Measurements from ENCODE around the gene LMNA.
A peak's percentile ranks its signal among the peaks of the same experiment; 100 is the strongest.
"Not testable (repeated sequence)": the region's sequence is repeated elsewhere in the genome, so short reads cannot be mapped to it uniquely, and the experiment has no call there.

The LMNA gene

DNA sequence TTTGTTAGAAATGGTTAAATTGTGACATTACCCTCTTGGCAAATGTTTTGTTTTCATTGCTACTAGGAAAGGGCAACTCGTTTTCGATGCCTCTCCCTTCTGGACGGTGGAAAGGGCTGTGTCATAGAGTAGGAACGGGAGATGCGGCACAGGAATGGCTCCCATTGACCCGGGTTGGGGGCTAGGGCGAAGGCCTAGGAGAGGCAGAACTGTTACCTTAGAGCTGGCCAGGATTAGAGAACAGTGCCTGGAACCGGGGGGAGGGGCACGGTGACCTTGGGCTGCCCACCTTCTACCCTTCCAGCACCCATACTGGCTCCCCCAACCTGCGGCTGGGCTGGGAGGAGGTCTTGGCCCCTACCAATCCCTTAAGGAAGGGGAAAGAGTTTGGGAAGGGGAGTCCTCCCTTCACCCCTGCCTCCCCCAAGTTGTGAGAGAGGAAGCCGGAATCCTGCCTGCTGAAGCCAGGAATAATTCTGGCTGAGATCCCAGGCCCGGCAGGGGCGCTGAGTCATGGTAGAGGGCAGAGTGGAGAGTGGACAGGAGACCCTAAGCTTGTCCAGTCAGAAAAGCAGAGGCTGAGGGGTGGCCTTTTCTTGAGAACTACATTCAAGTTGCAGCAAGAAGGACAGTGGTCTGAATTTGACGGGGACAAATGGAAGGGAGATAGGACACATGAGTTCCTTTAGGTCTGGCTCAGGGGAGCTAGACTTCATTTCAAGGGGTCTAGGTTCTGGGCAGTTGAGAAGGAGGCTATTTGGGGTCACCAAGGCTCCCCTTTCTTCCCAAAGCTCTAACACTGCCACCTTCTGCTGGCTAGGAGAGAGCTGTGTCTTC lies 8.2 kb downstream of the LMNA start:
- Mint-ChIP-seq H3K36me3 (ENCODE audit: insufficient read depth) (peaks cover 70% of the 10 kb centered on the region), H3K27me3 (no peaks in the 10 kb centered on the region), H3K9me3 (no peaks in the 10 kb centered on the region), H3K4me1 (peaks cover 72% of the 10 kb centered on the region), H3K27ac (ENCODE audit: low read depth) (peak overlapping the region; percentile 97), H3K4me3 (peak overlapping the region; percentile 44)
- ATAC-seq (replicated peaks; ENCODE audit: extremely low read depth, poor library complexity, severe bottlenecking): no peak
- DNase-seq (ENCODE audit: low spot score in 2 of 2): no peak

DNA sequence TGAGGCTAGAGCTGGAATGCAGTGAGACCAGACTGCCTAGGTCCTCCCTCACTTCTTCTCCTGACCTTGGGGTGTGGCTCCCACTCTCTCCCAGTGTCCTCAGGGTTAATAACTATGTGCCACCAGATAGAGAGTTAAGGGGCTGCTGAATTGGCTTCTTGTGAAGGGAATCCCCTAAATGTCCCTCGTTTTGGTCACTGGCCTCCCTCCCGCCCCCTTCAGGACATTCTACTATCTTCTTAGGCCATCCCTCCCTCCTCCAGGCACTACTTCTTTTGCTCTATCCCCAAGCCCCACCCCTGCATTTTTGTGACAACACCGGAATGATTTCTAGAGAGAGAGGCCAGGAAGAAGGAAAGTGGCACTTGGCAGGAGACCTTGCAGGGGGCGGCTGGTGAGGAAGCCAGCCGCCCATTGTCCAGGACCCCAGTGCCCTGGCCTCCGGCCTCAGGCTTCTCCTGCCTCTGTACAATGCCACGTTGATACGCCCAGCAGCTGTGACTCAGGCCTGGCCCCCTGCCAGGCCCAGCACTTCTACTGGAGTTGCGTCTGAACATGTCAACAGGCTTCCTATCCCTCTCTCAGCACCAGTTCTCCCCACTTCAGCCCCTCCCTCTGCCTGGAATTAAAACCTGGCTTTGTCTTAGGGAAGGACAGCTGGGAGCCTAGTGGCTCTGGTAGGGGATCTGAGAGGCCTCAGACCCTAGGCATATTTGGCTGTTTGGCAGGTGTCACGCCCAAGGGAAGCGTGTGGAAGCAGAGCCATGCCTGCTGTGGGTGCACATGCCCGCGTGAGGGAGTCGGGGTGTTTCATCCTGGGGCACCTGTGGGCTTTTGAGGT lies 9.1 kb downstream of the LMNA start:
- H3K9me3 Mint-ChIP-seq: no peaks in the 10 kb centered on the region
- H3K4me3 Mint-ChIP-seq: peak overlapping the region; percentile 44
- H3K27me3 Mint-ChIP-seq: no peaks in the 10 kb centered on the region
- ATAC-seq (replicated peaks; ENCODE audit: extremely low read depth, poor library complexity, severe bottlenecking) (no peak), DNase-seq (ENCODE audit: low spot score in 2 of 2) (peak in 1 of 2 donors; percentile 38)
- H3K4me1 Mint-ChIP-seq: peaks cover 70% of the 10 kb centered on the region
- peak overlapping the region; percentile 97 for H3K27ac Mint-ChIP-seq (ENCODE audit: low read depth)
- peaks cover 69% of the 10 kb centered on the region for H3K36me3 Mint-ChIP-seq (ENCODE audit: insufficient read depth)

DNA sequence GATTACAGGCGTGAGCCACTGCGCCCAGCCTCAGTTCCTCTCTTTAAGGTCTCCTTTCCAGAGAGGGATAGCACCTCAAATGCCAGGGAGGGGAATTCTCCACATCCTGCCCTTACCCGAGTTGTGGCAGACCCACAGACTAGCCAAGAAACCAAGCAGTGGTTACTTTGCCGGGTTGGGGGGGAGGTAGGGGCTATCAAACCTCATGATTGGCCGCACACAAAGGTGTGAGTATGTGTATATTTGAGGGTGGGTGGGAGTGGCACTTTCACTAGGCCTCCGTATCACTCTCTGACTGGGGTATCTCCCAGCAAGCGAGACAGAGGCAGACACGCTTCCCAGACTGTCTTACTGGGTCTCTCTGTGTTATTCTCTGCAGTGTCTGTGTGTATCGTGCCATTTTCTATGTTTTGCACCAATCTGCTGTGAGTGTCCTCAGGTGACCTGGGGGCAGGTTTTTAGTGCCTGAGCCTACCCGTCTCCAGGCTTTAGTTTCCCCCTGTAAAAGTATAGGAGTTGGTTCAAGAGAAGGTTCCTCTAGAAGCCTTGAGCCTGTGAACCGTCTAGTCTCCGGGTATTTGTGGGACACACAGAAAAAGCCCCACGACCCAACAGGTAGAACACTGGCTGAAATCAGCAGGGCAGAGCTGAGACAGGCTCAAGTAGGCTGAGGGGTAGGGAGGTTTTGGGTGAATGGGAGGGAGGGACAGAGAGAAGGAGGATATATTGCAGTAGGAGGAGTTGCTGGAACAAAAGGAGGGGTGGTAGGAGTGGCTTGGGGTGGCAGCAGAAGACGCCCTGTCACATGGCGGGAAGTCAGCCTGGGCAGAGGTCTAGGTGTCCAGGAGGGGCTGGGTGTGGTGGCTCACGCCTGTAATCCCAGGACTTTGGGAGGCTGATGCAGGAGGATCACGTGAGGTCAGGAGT lies 10.3 kb downstream of the LMNA start:
- peak overlapping the region; percentile 97 for H3K27ac Mint-ChIP-seq (ENCODE audit: low read depth)
- DNase-seq (ENCODE audit: low spot score in 2 of 2) (peak in 1 of 2 donors; percentile 48), ATAC-seq (replicated peaks; ENCODE audit: extremely low read depth, poor library complexity, severe bottlenecking) (peak; percentile 37)
- peaks cover 66% of the 10 kb centered on the region for H3K36me3 Mint-ChIP-seq (ENCODE audit: insufficient read depth)
- peaks cover 72% of the 10 kb centered on the region for H3K4me1 Mint-ChIP-seq
- no peaks in the 10 kb centered on the region for H3K9me3 Mint-ChIP-seq
- H3K4me3 Mint-ChIP-seq: peak overlapping the region; percentile 44
- no peaks in the 10 kb centered on the region for H3K27me3 Mint-ChIP-seq

DNA sequence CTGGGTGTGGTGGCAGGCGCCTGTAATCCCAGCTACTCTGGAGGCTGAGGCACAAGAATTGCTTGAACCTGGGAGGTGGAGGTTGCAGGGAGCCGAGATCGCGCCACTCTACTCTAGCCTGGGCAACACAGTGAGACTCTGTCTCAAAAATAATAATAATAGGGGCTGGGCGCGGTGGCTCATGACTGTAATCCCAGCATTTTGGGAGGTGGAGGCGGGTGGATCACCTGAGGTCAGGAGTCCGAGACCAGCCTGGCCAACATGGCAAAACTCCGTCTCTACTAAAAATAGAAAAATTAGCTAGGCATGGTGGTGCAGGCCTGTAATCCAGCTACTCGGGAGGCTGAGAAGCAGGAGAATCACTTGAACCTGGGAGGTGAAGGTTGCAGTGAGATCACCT lies 11.0 kb downstream of the LMNA start:
- peak overlapping the region; percentile 97 for H3K27ac Mint-ChIP-seq (ENCODE audit: low read depth)
- not testable (repeated sequence) for H3K27me3 Mint-ChIP-seq

DNA sequence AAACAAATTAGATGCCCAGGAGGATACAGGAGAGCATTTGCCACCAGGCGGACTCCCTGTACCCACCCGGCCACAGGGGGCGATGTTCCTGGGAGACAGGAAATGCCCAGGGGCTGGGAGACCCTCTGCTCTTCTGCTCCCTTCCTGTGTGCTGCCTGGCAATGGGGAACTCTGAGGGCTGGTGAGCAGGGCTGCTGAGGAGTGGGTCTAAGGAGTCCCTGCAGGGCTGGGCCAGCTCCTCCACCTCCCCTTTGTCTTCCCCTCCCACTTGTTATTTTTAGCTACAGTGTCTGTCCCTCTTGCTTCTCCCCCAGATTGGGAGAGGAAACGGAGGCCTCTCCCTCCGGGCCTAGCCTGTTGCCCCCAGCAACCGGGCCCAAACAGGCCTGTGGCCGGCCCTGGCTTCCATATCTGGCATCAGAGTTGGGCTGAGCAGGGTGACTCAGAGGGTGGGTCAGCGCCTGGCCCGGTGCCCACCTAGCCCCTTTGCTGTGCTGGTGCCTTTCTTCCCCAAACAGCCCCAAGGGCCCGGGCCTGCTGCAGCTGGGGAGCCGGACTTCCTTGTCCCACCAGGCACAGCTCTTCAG lies 11.6 kb downstream of the LMNA start:
- peak overlapping the region; percentile 97 for H3K27ac Mint-ChIP-seq (ENCODE audit: low read depth)
- DNase-seq (ENCODE audit: low spot score in 2 of 2) (peak in 1 of 2 donors; percentile 56), ATAC-seq (replicated peaks; ENCODE audit: extremely low read depth, poor library complexity, severe bottlenecking) (peak; percentile 17)
- H3K36me3 Mint-ChIP-seq (ENCODE audit: insufficient read depth): peaks cover 70% of the 10 kb centered on the region
- H3K4me1 Mint-ChIP-seq: peaks cover 69% of the 10 kb centered on the region
- no peaks in the 10 kb centered on the region for H3K27me3 Mint-ChIP-seq
- peak overlapping the region; percentile 66 for H3K4me3 Mint-ChIP-seq
- no peaks in the 10 kb centered on the region for H3K9me3 Mint-ChIP-seq

More for the DNA sequence above, 11.0 kb downstream of the LMNA start:
- peak overlapping the region; percentile 44 for H3K4me3 Mint-ChIP-seq
- not testable (repeated sequence) for ATAC-seq (replicated peaks; ENCODE audit: extremely low read depth, poor library complexity, severe bottlenecking); H3K9me3 Mint-ChIP-seq; DNase-seq (ENCODE audit: low spot score in 2 of 2)
- peaks cover 71% of the 10 kb centered on the region for H3K4me1 Mint-ChIP-seq
- H3K36me3 Mint-ChIP-seq (ENCODE audit: insufficient read depth): peaks cover 69% of the 10 kb centered on the region

DNA sequence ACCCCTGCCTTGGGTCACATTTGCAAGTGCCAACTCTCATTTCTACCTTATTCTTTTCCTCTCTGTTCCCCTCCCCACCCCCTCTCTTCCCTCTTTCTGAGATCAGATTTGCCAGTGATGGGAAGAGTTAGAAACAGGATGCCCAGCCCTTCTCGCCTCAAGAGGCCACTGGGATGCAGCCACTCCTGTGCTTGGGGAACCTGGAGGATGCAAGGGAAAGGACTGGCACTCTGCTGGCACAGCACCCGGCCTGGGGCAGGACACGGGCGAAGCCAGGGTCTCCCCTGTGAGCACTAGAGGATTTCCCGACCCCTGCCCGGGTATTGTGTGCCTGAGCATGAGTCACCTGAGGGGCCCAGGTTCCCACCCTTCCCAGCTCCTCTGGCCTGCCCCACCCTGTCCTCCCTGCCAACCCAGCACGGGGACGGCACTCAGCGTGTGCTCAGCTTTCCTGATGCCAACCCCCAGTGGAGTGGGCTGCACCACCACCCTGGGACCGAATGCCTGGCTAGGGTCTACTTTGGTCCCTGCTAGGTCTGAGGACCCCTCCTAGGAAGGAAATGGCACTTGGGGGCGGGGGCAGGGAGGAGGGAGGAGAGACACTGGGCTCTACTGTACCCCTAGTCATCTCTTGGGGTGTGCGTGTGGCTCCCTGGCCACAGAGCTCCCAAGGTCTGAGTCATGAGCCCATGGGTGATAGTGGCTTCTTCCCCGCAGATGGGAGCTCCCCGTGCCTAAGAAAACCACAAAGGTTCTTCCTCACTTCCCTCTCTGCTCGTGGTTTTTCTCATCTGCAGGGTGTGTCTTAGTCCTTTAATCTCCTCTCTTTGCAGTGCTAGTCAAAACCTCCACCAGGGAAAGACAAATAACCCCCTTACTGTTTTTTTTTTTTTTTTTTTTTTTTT lies 12.4 kb downstream of the LMNA start:
- DNase-seq (ENCODE audit: low spot score in 2 of 2) (peak in 1 of 2 donors; percentile 75), ATAC-seq (replicated peaks; ENCODE audit: extremely low read depth, poor library complexity, severe bottlenecking) (peak; percentile 67)
- H3K27ac Mint-ChIP-seq (ENCODE audit: low read depth): peak overlapping the region; percentile 97
- H3K27me3 Mint-ChIP-seq: no peaks in the 10 kb centered on the region
- H3K4me3 Mint-ChIP-seq: peak overlapping the region; percentile 66
- no peaks in the 10 kb centered on the region for H3K9me3 Mint-ChIP-seq
- peaks cover 69% of the 10 kb centered on the region for H3K36me3 Mint-ChIP-seq (ENCODE audit: insufficient read depth)
- peaks cover 69% of the 10 kb centered on the region for H3K4me1 Mint-ChIP-seq

DNA sequence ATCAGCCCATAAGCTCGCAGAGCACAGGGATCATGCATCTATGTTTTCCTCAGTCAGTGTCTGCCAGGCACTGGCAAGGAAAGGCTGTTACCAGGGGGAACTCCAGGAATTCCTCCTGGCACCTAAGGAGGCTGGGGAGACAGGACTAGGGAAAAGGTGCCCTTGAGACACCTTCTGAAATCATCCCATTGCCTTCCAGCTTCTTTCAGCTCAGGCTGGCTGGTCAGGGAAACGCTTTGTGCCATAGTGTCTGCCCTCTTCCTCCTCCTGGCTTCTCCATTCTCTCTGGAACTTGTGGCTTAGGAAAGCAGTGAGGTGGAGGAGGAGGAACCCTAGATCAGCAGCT lies 13.8 kb downstream of the LMNA start:
- no peaks in the 10 kb centered on the region for H3K9me3 Mint-ChIP-seq
- DNase-seq (ENCODE audit: low spot score in 2 of 2) (no peak), ATAC-seq (replicated peaks; ENCODE audit: extremely low read depth, poor library complexity, severe bottlenecking) (no peak)
- H3K4me1 Mint-ChIP-seq: peaks cover 58% of the 10 kb centered on the region
- no peaks in the 10 kb centered on the region for H3K27me3 Mint-ChIP-seq
- H3K27ac Mint-ChIP-seq (ENCODE audit: low read depth): peak overlapping the region; percentile 97
- H3K4me3 Mint-ChIP-seq: peak overlapping the region; percentile 20
- peaks cover 74% of the 10 kb centered on the region for H3K36me3 Mint-ChIP-seq (ENCODE audit: insufficient read depth)

DNA sequence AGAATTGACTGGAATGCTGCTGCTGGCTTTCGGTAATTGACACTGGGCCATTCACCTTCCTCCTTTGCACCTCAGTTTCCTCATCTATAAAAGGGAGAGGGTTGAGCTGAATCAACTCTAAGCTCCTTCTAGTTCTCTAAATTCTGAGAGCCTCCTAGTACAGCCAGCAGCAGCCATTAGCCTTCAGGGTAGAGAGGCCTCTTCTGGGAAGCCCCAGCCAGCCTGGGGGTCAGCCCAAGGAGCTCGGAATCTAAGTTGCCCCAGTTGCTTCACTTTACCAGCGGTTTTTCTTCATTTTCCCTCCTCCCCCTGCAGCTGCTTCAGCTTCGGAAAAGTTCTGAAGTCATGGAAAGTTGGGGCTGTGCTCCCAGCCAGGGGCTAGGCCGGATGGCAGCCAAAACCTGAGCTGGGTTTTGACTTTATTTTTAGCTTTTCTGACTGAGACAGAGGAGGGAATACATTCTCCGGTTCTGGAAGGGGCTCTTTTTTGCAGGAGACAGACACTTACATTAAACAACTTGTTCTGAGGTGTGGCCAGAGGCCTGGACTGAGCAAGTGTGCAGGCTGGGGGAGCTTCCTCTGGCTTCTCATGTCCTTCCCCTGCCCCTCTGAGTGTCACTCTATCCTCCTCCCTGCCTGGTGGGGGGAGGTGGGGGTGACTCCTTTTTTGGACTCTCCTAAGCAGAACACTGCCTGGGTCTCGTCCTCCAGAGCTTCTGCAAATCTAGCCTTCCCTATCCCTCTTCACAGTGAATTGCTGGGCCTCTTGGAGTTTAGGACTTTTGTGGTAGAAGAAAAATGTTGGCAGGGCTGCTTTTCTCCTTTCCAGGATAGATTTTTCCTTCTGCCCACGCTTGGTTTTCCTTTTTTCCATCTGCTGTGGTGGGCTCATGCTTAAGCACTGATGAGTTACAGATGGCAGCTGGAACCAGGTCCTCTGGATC lies 14.4 kb downstream of the LMNA start:
- Mint-ChIP-seq H3K36me3 (ENCODE audit: insufficient read depth) (peaks cover 74% of the 10 kb centered on the region), H3K4me1 (peaks cover 51% of the 10 kb centered on the region), H3K4me3 (peak overlapping the region; percentile 20), H3K27me3 (no peaks in the 10 kb centered on the region), H3K27ac (ENCODE audit: low read depth) (peak overlapping the region; percentile 97), H3K9me3 (no peaks in the 10 kb centered on the region)
- DNase-seq (ENCODE audit: low spot score in 2 of 2) (no peak), ATAC-seq (replicated peaks; ENCODE audit: extremely low read depth, poor library complexity, severe bottlenecking) (no peak)

DNA sequence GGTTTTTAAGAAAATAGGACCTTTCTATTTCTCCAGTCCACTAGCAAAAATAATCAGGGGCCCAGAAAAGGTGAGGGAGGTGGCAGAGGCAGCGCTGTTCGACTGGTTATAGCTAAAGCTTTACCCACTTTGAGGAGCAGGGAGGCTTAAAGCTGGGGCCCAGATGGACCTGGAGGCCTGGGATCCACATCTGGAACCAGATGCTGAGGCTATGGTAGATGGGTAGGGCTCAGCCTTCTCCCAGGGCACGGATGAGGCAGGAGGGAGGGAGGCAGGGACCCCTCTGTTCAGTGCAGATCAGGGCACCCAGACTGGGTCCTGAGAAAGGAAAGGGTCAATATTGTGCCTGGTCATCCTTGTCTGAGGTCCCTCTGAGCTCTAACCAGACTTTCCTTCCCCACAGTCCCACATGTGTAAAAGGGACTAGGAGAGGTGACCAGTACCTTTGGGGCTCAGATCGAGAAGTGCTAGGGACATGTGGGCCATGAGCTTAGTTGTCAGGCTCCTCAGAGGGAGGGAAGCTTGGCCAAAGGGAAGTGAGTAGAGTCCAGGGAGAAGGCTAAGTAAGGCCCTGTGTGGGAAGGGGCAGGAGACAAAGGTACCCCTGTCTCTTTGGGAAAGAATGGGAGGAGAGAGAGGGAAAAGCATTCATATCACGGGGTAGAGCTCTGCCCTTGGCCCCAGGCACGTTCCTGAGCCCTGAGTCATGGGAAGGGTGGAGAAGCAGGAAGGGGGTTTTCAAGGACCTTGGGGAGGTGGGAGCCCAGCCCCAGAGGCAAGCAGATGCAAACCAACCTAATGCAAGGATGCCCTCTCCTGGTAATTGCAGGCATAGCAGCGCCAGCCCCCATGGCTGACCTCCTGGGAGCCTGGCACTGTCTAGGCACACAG lies 15.4 kb downstream of the LMNA start:
- Mint-ChIP-seq H3K4me1 (peaks cover 42% of the 10 kb centered on the region), H3K36me3 (ENCODE audit: insufficient read depth) (peaks cover 76% of the 10 kb centered on the region), H3K27ac (ENCODE audit: low read depth) (peak overlapping the region; percentile 97), H3K4me3 (peak overlapping the region; percentile 43), H3K27me3 (no peaks in the 10 kb centered on the region), H3K9me3 (no peaks in the 10 kb centered on the region)
- no peak for ATAC-seq (replicated peaks; ENCODE audit: extremely low read depth, poor library complexity, severe bottlenecking)
- peak; percentile 72 to 75 for DNase-seq (ENCODE audit: low spot score in 2 of 2)

DNA sequence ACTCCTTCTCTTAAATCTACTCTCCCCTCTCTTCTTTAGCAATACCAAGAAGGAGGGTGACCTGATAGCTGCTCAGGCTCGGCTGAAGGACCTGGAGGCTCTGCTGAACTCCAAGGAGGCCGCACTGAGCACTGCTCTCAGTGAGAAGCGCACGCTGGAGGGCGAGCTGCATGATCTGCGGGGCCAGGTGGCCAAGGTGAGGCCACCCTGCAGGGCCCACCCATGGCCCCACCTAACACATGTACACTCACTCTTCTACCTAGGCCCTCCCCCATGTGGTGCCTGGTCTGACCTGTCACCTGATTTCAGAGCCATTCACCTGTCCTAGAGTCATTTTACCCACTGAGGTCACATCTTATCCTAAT lies 16.0 kb downstream of the LMNA start:
- Mint-ChIP-seq H3K4me1 (peaks cover 36% of the 10 kb centered on the region), H3K36me3 (ENCODE audit: insufficient read depth) (peaks cover 73% of the 10 kb centered on the region), H3K27me3 (no peaks in the 10 kb centered on the region), H3K4me3 (peak overlapping the region; percentile 43), H3K9me3 (no peaks in the 10 kb centered on the region), H3K27ac (ENCODE audit: low read depth) (peak overlapping the region; percentile 97)
- no peak for ATAC-seq (replicated peaks; ENCODE audit: extremely low read depth, poor library complexity, severe bottlenecking)
- no peak for DNase-seq (ENCODE audit: low spot score in 2 of 2)

Data from central memory CD8-positive, alpha-beta T cell (primary cell).